Measurements from ENCODE around the gene SRSF9. TPM values are rescaled to one million over a fixed set of nuclear protein-coding genes. Genes with fewer than 3 reads are reported as not detected.
A peak's percentile ranks its signal among the peaks of the same experiment; 100 is the strongest.
"Not testable (repeated sequence)": the region's sequence is repeated elsewhere in the genome, so short reads cannot be mapped to it uniquely, and the experiment has no call there.

The SRSF9 gene
- total and polyA plus RNA-seq, 8 donors, result 41.1 to 218 (median 102) TPM

GRCh38 chr12:120453060-120453750 lies 16.3 kb downstream of the SRSF9 start:
- Histone ChIP-seq H3K27ac (peak overlapping the region in 2 of 5 donors; percentile 4 to 14), H3K27me3 (no peaks in the 10 kb centered on the region), H3K9me3 (no peaks in the 10 kb centered on the region), H3K4me1 (peaks cover 0 to 21% (median 10%) of the 10 kb centered on the region in 4 donors), H3K4me3 (no peak overlapping the region), H3K36me3 (peaks cover 14 to 87% (median 77%) of the 10 kb centered on the region in 4 donors)
- TF ChIP-seq EP300 (IDR thresholded peaks at IDR 0.05) (no peak), POLR2AphosphoS5 (IDR thresholded peaks at IDR 0.05) (no peak), CTCF (IDR thresholded peaks at IDR 0.05) (no peak), POLR2A (IDR thresholded peaks at IDR 0.05) (no peak)
- intact Hi-C loops (cut with DNase I; ENCODE audit: low total_unique reads), result no loop called here
- WGBS, 5 donors, result 78 to 90% (median 84%) methylated on average over 3 of the region's 3 CpGs
- DNase-seq, result no peak

GRCh38 chr12:120452524-120452923 lies 17.0 kb downstream of the SRSF9 start:
- H3K27me3 ChIP-seq; H3K9me3 ChIP-seq; DNase-seq; H3K4me3 ChIP-seq; intact Hi-C loops (cut with DNase I; ENCODE audit: low total_unique reads): not testable (repeated sequence)
- Histone ChIP-seq H3K4me1 (peaks cover 4 to 28% (median 16%) of the 10 kb centered on the region in 4 donors), H3K36me3 (peaks cover 7 to 80% (median 71%) of the 10 kb centered on the region in 4 donors), H3K27ac (peak overlapping the region in 1 of 5 donors; percentile 4)
- WGBS, 5 donors, result 83 to 90% (median 89%) methylated on average over 5 of the region's 5 CpGs

GRCh38 chr12:120447992-120448391 lies 21.6 kb downstream of the SRSF9 start:
- H3K4me1 ChIP-seq, result peaks cover 18 to 49% (median 37%) of the 10 kb centered on the region in 4 donors
- H3K27me3 ChIP-seq, result no peaks in the 10 kb centered on the region
- WGBS, 5 donors, result 92 to 96% (median 94%) methylated on average over 4 of the region's 4 CpGs
- no peak for DNase-seq
- peak overlapping the region in 1 of 4 donors; percentile 85 for H3K4me3 ChIP-seq
- no peak overlapping the region for H3K27ac ChIP-seq
- no peak for TF ChIP-seq POLR2A (IDR thresholded peaks at IDR 0.05)
- TF ChIP-seq POLR2AphosphoS5 (IDR thresholded peaks at IDR 0.05), result no peak
- TF ChIP-seq EP300 (IDR thresholded peaks at IDR 0.05), result no peak
- TF ChIP-seq CTCF (IDR thresholded peaks at IDR 0.05), result no peak
- intact Hi-C loops (cut with DNase I; ENCODE audit: low total_unique reads), result no loop called here
- H3K9me3 ChIP-seq, result no peaks in the 10 kb centered on the region
- peaks cover 7 to 52% (median 49%) of the 10 kb centered on the region in 4 donors for H3K36me3 ChIP-seq

- Histone ChIP-seq H3K4me1 (peaks cover 18 to 42% (median 35%) of the 10 kb centered on the region in 4 donors), H3K36me3 (peaks cover 15 to 53% (median 49%) of the 10 kb centered on the region in 4 donors), H3K4me3 (peak overlapping the region; percentile 85 to 97 (median 92)), H3K27ac (peak overlapping the region; percentile 89 to 94 (median 93))
- DNase-seq; H3K27me3 ChIP-seq; intact Hi-C loops (cut with DNase I; ENCODE audit: low total_unique reads); H3K9me3 ChIP-seq: not testable (repeated sequence)
- 2 to 9% (median 4%) methylated on average over 12 to 17 of the region's 17 CpGs for WGBS, 5 donors
Observed at GRCh38 chr12:120446844-120447178, 22.7 kb downstream of the SRSF9 start.

GRCh38 chr12:120445911-120446843 lies 23.4 kb downstream of the SRSF9 start, which contains the start of the genes GATC and TRIAP1:
Gene GATC, plus strand, starts transcription at chr12:120446444. Its CDS starts 37 bp downstream, at chr12:120446481.
Gene TRIAP1, minus strand, starts transcription at chr12:120446384. Its CDS starts 12 bp downstream, at chr12:120446372.
- intact Hi-C loops (cut with DNase I; ENCODE audit: low total_unique reads), result no loop called here
- Histone ChIP-seq H3K27me3 (no peaks in the 10 kb centered on the region), H3K27ac (peak within 1 kb of the TSS; percentile 89 to 94 (median 93)), H3K4me1 (peaks cover 18 to 42% (median 35%) of the 10 kb centered on the region in 4 donors), H3K4me3 (peak within 1 kb of the TSS; percentile 85 to 97 (median 92)), H3K36me3 (peaks cover 15 to 58% (median 52%) of the 10 kb centered on the region in 4 donors), H3K9me3 (no peaks in the 10 kb centered on the region)
- 0% methylated on average over 40 to 73 of the region's 73 CpGs for WGBS, 5 donors
- no peak for TF ChIP-seq EP300 (IDR thresholded peaks at IDR 0.05)
- TF ChIP-seq POLR2A (IDR thresholded peaks at IDR 0.05), result peak in 1 of 4 donors; percentile 25
- peak; percentile 96 to 99 (median 98) for TF ChIP-seq POLR2AphosphoS5 (IDR thresholded peaks at IDR 0.05)
- peak in 1 of 7 experiments; percentile 8 for TF ChIP-seq CTCF (IDR thresholded peaks at IDR 0.05)
- peak; percentile 86 to 96 for DNase-seq
